Measurements from ENCODE around the gene SIRPB2.

SIRPB2 gene

DNA sequence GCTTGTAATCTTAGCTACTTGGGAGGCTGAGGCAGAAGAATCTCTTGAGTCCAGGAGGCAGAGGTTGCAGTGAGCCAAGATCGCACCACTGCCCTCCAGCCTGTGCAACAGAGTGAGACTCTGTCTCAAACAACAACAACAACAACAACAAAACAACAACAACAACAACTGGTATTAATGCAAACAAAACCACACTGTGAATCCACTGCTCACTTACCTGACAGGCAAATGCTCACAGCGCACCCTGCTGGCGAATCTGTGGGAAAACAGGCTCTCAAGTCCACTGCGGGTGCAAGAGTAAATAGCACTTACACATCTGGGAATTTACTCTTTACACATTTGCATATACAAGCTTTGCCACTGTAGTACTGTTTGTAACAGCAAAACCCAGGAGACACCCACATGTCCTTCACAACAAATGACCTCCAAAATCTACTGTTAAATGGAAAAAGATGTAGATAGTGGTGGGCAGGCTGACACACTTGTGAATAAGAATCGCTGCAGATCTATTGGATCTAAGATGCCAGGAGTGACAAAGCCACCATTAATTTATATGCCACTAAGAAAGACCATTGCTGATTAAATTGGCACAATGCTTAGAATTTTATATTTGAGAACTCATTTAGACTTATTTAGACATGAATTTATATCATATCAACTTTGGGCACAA is 53.9 kb downstream of the SIRPB2 start:
- no peak for DNase-seq

DNA sequence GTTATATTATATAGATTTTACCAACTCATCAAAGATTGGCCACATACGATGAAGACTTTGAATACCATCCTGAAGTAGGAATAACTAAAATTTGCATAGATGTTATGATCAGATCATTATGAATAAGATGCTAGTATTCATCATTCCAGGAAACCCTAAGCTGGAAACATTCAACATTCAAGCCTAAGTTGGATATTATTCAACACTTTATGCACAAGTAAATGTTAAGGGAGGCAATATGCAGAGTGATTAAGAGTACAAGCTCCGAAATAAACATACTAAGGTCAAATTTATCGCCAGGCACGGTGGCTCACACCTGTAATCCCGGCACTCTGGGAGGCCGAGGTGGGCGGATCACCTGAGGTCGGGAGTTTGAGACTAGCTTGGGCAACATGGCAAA is 55.0 kb downstream of the SIRPB2 start:
- DNase-seq, result no peak

DNA sequence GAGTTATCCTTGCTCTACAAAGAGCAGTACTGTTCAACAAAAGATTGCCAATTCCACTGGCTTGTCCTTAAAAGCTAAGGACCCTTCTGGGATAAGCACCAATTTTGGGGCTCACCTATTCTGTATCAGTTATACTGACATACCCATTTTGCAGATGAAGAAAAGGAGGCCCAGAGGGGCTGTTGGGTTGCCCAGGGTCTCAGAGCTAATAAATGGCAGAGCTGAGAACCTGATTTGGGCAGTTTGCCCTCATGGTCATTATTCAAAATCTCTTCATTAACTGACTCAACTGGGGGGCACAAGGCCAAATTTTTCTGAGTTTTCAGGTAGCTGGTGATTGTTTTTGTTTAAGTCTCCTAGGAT is 55.9 kb downstream of the SIRPB2 start:
- no peak for DNase-seq

DNA sequence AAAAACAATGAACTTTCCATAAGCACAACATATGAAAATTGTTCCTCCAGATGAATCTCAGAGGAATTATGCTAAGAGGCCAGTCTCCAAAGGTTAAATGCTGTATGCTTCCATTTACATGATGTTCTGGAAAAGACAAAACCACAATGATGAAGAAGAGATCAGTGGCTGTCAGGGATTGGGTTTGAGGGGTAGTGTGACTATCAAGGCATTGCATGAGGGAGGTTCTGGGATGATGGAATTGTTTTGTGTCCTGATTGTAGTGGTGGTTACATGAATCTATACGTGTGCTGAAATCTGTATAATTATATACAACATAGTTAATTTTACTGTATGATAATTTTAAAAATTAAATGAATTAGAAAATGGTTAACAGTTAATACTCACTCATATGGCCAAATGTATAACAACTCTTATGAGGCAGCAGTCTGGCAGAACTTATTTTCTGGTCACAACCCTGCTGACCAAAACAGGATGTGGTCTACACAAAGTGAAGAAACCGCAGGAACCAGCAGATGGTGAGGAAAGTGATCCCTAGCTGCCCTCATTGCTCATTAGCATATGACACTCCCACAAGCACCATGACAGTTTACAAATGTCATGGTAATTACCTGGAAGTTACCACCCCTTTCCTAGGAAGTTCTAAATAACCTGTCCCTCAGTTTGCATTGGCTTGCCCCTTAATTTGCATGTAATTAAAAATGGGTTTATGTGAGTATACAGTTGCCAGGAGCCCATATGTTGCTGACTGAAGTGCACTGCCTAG is 56.5 kb downstream of the SIRPB2 start:
- DNase-seq, result no peak

DNA sequence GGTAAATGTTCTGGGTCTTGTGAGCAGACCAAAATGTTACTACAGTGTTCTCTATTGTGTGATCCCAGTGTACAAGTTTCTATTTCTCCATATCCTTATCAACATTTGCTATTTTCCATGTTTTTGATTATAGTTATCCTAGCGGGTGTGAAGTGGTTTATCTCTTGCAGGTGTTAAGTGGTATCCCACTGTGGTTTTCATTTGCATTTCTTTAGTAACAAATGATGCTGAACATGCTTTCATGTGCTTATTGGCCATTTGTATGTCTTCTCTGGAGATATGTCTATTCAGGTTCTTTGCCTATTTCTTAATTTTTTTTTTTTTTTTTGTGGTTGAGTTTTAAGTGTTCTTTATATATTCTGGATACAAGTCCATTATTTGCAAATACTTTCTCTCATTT is 60.1 kb downstream of the SIRPB2 start:
- DNase-seq, result no peak

DNA sequence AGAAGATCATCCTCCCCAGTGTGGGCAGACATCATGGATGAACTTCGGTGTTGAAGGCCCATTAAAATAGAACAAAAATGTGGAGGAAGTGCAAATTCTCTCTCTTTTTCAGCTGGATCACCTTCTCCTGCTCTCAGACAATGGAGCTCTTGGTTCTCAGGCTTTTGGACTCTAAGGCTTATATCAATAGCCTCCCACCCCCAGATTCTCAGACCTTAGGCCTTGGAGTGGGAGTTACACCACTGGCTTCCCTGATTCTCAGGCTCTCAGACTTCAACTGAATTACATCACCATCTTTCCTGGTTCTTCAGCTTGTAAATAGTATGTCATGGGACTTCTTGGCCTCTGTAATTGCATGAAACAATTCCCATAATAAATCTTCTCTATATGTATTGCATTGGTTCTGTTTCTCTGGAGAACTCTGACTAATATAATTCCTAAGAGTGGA is 61.2 kb downstream of the SIRPB2 start:
- DNase-seq, result no peak

DNA sequence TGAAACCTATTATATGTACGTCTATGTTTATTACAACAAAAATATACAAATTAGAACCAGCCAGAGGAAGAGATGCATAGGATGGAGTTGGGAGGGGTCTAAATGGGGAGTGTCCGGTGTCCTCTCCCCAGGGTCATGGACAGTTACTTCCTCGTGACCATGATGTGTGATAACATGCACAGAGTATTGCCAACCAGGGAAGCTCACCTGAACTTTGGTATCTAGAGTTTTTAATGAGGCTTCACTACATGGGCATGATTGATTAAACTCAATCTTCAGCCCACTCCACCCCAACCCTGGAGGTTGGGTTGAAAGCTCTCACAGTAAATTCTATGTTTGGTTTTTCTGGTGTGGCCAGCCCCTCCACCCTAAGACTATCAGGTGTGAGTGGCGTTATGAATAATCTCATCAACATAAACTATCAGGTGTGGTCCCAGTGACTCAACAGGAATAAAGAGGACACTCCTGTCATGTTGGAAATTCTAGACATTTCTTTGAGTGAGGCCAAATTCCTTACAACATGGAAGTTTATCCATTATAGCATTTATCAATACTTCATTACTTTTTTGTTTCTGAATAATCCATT is 62.0 kb downstream of the SIRPB2 start:
- DNase-seq, result no peak

DNA sequence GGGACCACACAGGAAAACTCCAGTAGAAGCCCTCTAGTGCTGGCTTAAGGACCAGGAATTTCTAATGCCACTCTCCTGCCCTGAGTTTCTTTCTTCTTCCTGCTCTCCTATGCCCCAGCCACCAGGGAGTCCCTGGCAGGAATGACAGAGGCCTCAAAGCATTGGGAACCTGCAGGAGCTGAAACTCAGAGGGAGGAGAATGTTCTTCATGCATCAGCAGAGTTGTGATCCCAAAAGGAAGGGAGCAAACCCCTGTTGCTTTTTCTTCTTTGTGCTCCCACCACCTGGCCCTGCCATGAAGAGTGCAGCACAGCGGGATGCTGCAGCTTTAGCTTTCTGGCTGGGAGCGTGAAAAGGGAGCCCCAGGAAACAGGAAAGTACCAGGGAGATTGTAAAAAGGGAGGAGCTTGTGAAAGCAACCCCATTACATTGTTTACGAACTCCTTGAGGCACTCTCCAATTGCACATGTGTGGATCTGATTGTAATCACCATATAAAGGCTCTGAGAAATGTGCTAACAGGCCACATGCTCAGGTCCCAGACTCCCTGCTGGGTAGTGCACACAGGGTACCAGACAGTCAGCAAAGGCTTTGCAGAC is 63.7 kb downstream of the SIRPB2 start:
- DNase-seq, result no peak

DNA sequence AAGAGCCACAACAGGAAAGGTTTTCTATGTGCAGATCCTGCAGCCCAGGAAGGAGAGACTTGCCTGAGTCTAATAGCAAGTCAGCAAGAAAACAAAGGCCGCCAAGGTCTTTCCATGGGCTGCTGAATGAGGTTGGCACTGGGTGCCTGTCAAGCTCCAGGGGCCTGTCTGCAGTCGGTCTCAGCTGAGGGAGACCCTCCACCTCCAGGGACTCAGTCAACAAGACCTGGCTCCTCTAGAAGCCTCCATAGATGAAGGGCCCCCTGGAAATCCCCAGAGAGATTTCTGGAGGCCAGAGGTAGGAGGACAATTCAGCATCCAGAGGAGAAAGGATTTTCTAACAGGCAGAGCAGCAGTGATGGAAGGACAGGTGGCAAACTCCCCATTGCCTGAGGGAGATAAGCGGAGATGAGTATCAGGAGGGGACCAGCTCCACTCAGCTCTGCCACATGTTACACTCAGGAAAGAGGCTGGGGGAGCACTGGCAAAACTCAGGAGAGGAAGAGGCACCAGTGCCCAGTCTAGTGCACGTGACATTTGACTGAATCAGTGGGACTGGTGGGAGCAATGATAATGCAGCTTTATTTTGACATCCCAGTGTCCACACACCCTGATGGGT is 64.9 kb downstream of the SIRPB2 start:
- DNase-seq, result no peak
